ENCODE results near the gene ITPKC.

Gene ITPKC

DNA sequence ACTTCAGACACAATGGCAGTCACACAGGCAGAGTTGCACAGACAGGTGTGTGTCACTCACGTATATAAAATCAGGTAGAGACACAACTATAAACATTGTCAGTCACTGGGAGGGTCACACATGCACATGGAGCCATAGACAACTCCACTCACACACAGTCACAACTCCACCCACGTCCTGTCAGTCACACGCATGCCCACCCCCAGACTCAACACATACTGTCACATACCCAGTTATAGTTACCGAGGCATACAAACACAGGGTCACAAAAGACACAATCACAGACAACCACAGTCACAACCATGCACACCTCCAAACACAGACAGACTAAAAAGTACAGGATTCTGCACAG is 27.9 kb upstream of the ITPKC start:
- DNase-seq (ENCODE audit: extremely low spot score) = no peak
- TF ChIP-seq, protein P1, sequence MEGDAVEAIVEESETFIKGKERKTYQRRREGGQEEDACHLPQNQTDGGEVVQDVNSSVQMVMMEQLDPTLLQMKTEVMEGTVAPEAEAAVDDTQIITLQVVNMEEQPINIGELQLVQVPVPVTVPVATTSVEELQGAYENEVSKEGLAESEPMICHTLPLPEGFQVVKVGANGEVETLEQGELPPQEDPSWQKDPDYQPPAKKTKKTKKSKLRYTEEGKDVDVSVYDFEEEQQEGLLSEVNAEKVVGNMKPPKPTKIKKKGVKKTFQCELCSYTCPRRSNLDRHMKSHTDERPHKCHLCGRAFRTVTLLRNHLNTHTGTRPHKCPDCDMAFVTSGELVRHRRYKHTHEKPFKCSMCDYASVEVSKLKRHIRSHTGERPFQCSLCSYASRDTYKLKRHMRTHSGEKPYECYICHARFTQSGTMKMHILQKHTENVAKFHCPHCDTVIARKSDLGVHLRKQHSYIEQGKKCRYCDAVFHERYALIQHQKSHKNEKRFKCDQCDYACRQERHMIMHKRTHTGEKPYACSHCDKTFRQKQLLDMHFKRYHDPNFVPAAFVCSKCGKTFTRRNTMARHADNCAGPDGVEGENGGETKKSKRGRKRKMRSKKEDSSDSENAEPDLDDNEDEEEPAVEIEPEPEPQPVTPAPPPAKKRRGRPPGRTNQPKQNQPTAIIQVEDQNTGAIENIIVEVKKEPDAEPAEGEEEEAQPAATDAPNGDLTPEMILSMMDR (IDR thresholded peaks at IDR 0.05; ENCODE audit: control extremely low read depth, extremely low read depth, low read depth, missing control alignments) = no peak
- POLR2A ChIA-PET = no interaction called here
- CTCF ChIA-PET = interaction anchor here (1.2 kb wide), 1 partner anchor 26 kb away, joined by 4 read pairs; no protein-coding TSS in a partner anchor

DNA sequence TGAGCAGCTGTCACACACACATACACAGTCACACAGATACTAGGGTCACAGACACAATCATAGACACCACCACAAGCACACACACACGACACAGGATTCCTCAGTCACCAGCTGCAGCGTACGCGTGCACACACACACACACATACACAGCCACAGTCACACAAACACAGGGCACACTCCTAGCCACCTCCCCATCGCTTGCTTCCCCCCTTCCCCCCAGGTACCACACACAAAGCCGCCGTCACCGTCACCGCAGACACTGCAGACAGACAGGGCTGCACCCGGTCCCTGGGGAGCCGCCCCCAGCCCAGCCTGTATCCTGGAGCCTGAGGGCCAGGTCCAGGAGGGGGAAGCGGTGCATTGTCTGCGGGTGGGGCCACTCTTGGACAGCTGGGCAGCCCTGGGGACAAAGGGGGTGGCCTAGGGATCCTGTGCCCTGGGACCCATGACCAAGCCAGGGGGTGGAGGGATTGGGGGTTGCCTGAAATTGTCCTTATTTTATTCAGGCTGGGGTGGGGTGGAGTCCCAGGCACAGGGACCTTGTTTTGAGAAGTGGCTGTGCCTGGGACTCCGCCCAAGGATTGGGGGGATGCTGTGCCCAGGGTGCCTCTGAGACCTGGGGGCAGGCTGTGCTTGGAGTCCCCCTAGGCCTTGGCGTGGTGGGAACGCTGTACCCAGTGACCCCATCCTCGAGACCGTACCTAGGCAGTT is 27.4 kb upstream of the ITPKC start:
- TF ChIP-seq, protein P1 (IDR thresholded peaks at IDR 0.05; ENCODE audit: control extremely low read depth, extremely low read depth, low read depth, missing control alignments) = no peak
- ChIA-PET POLR2A (no interaction called here), CTCF (no interaction called here)
- no peak for DNase-seq (ENCODE audit: extremely low spot score)

DNA sequence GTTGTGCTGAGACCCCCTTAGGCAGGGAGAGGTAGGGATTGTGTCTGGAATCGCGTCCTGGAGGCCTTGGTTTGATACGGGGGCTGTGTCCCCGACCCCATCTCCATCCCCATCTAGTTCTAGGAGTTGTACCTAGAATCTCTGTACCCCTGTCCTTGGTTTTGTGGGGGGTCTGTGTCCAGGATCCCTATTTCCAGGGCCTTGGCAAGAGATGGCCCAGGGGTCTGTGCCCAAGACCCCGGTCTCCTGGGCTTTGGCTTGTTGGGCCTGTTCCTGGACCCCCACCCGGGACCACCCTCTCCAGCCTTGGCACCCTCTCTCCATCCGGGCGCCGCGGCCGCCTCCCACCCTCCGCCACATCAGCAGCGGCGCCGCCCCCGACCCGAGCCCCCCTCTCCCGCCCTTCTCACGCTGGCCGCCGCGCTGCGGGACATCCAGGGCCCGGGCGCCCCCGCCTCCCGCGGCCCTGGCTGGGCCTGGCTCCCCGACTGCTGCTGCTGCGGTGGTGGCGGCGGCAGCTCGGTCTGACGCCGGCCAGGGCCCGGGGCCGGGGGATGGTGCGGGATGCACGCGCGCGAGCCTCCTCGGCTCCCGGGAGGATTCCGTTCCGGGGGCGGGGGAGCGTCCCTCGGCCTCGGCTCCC is 26.7 kb upstream of the ITPKC start, which contains the start of gene NUMBL:
NUMBL (minus strand) TSS at position 602 of the 643 bp plus-strand sequence; CDS start at position 434, 168 bp downstream.
- TF ChIP-seq, protein P1 (IDR thresholded peaks at IDR 0.05; ENCODE audit: control extremely low read depth, extremely low read depth, low read depth, missing control alignments) = no peak
- no peak for DNase-seq (ENCODE audit: extremely low spot score)
- ChIA-PET POLR2A (interaction anchor here (0.9 kb wide), 1 partner anchor 60 kb away, joined by 7 read pairs; the partner anchor contains the start of gene ACTMAP), CTCF (interaction anchor here (2.9 kb wide), 1 partner anchor 27 kb away, joined by 10 read pairs; no protein-coding TSS in a partner anchor)

DNA sequence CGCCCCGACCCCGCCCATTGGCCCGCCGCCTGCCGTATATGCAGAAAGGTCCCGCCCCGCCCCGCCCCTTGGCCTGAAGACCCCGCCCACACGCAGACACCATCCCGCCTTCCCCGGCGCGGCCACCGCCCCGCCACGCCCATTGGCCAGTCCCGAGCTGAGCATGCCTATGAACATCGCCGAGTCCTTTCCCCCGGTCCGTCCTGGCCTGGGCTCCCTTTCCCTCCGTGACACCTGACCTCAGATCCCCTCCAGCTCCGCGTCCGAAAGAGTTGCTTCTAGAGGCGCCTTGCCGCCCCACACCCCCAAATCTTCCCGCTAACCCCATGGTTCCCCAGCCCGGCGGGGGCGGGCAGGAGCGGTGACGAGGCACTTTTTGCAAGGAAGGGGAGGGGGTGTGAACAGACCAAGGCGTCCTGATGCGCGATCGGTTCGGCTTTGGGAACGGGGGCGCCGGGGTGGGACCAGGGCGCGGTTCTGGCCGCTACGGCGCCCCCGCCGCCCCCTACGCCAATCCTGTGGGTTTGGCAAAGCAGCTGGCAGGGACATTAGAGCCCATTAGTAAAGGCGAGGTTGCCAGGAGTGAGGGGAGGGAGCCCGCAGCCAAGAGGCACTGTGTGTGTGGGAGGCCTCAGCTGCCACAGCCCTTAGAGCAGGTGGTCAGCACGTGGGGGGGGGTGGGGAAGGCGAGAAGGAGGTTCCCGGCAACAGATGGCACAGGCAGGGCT is 26.1 kb upstream of the ITPKC start:
- POLR2A ChIA-PET = interaction anchor here (0.6 to 1.3 kb wide), 3 partner anchors 13 to 1285 kb away, joined by 6 to 8 read pairs (median 7); partner anchors contain the start of gene ACTMAP
- CTCF ChIA-PET = interaction anchor here (1.0 to 2.9 kb wide), 3 partner anchors 28 to 116 kb away, joined by 3 to 10 read pairs (median 4); no protein-coding TSS in a partner anchor
- TF ChIP-seq, protein P1 (IDR thresholded peaks at IDR 0.05; ENCODE audit: control extremely low read depth, extremely low read depth, low read depth, missing control alignments) = no peak
- peak; percentile 99 for DNase-seq (ENCODE audit: extremely low spot score)

DNA sequence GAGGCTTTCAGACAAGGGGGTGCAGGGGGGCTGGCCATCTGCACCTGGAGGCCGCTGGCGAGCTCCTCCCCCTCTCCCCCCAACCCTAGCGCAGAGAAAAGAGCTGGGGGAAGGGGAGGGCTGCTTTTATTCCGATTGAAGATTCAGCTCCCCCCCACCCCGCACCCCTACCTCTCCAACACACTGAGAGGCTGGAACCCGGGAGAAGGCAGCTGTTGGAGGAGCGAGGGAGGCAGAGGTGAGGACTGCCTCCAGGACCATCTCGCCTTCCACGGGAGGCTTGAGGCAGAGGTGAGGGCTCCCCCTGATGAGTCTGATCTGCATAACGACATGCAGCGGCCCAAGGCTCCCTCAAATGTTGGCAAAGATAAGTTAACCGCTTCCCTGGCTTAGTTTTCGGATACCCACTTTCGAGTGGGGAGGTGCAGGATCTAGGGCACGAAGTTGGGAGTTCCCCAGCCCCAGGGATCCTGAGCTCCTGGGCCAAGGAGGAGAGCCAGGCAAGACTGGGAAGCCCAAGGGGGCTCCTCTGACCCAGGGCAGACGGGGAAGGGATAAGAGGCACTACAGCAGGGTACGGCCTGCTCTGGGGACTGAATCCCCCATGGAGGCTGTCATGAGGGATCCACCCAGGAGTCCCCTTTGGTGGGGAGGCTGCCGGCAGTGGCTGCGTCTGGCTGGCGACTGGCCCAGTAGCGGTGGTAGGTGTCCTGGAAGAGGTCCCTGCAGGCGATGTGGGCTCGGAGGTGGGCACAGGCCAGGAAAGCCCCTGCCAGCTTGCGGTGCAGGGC is 25.3 kb upstream of the ITPKC start:
- ChIA-PET POLR2A (interaction anchor here (0.6 to 1.3 kb wide), 4 partner anchors 12 to 1828 kb away, joined by 3 to 8 read pairs (median 5); no protein-coding TSS in a partner anchor), CTCF (interaction anchor here (1.0 to 2.9 kb wide), 3 partner anchors 28 to 115 kb away, joined by 3 to 10 read pairs (median 4); no protein-coding TSS in a partner anchor)
- no peak for DNase-seq (ENCODE audit: extremely low spot score)
- TF ChIP-seq, protein P1 (IDR thresholded peaks at IDR 0.05; ENCODE audit: control extremely low read depth, extremely low read depth, low read depth, missing control alignments) = no peak

Data from GM10248 (cell line).